Muscle of back (tissue), 11 donors: ENCODE measurements around the gene SERPINA3. TPM values are rescaled to one million over a fixed set of nuclear protein-coding genes. Genes with fewer than 3 reads are reported as not detected.
"Not testable (repeated sequence)": the region's sequence is repeated elsewhere in the genome, so short reads cannot be mapped to it uniquely, and the experiment has no call there.

ENCODE experiments used
- DNase-seq, 3 donors: peaks; one replicate each; pipeline versions ENCODE4 v3.0.0 to v3.0.0-alpha.2; 2013
- polyA plus RNA-seq, 10 donors: library from polyadenylated mRNA; unstranded; fragments of 120-200 nt; gene quantifications; one replicate each; pipeline ENCODE4 v1.2.1, GENCODE V29; 2013; ENCODE audit not compliant: insufficient read length in 10 of 10

The SERPINA3 gene
- polyA plus RNA-seq, 10 donors = 0.10 to 0.42 TPM; not detected in 8

- no peak for DNase-seq
Measured at GRCh38 chr14:94633121-94633520, 20.9 kb downstream of the SERPINA3 start.

- DNase-seq = no peak
Measured at GRCh38 chr14:94635154-94635553, 23.0 kb downstream of the SERPINA3 start.

GRCh38 chr14:94636744-94637412, 24.7 kb downstream of the SERPINA3 start:
- DNase-seq = no peak

- not testable (repeated sequence) for DNase-seq
Measured at GRCh38 chr14:94637814-94638213, 25.6 kb downstream of the SERPINA3 start.

- DNase-seq = no peak
Measured at GRCh38 chr14:94638339-94638738, 26.1 kb downstream of the SERPINA3 start.

GRCh38 chr14:94638961-94639817, 27.0 kb downstream of the SERPINA3 start:
- DNase-seq = no peak

- no peak for DNase-seq
Measured at GRCh38 chr14:94640721-94641631, 28.8 kb downstream of the SERPINA3 start.

- no peak for DNase-seq
Measured at GRCh38 chr14:94641632-94641955, 29.4 kb downstream of the SERPINA3 start.

GRCh38 chr14:94643316-94644101, 31.3 kb downstream of the SERPINA3 start:
- no peak for DNase-seq

- DNase-seq = no peak
Measured at GRCh38 chr14:94644102-94644535, 31.9 kb downstream of the SERPINA3 start.

GRCh38 chr14:94646066-94646465, 33.9 kb downstream of the SERPINA3 start:
- DNase-seq = no peak

- DNase-seq = peak in 1 of 3 donors; percentile 2
Measured at GRCh38 chr14:94646481-94646880, 34.3 kb downstream of the SERPINA3 start.

- DNase-seq = no peak
Measured at GRCh38 chr14:94648801-94649200, 36.6 kb downstream of the SERPINA3 start.

GRCh38 chr14:94649543-94650443, 37.6 kb downstream of the SERPINA3 start:
- no peak for DNase-seq

GRCh38 chr14:94650444-94650775, 38.2 kb downstream of the SERPINA3 start:
- no peak for DNase-seq

- DNase-seq = no peak
Measured at GRCh38 chr14:94650806-94651805, 38.9 kb downstream of the SERPINA3 start.

GRCh38 chr14:94653321-94653720, 41.1 kb downstream of the SERPINA3 start:
- no peak for DNase-seq

GRCh38 chr14:94654071-94654861, 42.1 kb downstream of the SERPINA3 start:
- peak in 1 of 3 donors; percentile 16 for DNase-seq
